NT2/D1 (cell line): ENCODE data around the gene ARHGAP28.

Source experiments
- DNase-seq: peaks from one replicate; pipeline ENCODE4 v3.0.0-alpha.2; 2011; ENCODE audit warnings: low read depth, low spot score
- H3K27me3 ChIP-seq: 2 replicates; pipeline ENCODE4 v1.6.0; 2011; ENCODE audit warnings: mild to moderate bottlenecking; ENCODE audit not compliant: insufficient read length, insufficient read depth
- H3K36me3 ChIP-seq: 2 replicates; pipeline ENCODE4 v1.6.1; 2011; ENCODE audit warnings: mild to moderate bottlenecking, low read length, mixed read lengths; ENCODE audit not compliant: insufficient read depth, insufficient read length
- H3K4me1 ChIP-seq: 2 replicates; pipeline ENCODE4 v1.5.1; 2011; ENCODE audit not compliant: insufficient read depth, insufficient read length
- H3K4me3 ChIP-seq: 2 replicates; pipeline ENCODE4 v1.5.1; 2011; ENCODE audit warnings: low read depth; ENCODE audit not compliant: insufficient read length
- H3K9ac ChIP-seq: 2 replicates; pipeline ENCODE4 v1.6.0; 2011; ENCODE audit warnings: low read depth; ENCODE audit not compliant: insufficient read length
- H3K9me3 ChIP-seq: 2 replicates; pipeline ENCODE4 v1.5.1; 2011; ENCODE audit warnings: mild to moderate bottlenecking, low read length; ENCODE audit not compliant: insufficient read depth
- SUZ12 ChIP-seq: IDR thresholded peaks from 2 replicates; pipeline ENCODE4 v1.6.1; 2011; ENCODE audit not compliant: insufficient read length, insufficient read depth; ENCODE audit errors: extremely low read depth
- YY1 ChIP-seq: IDR thresholded peaks from 2 replicates; pipeline ENCODE4 v1.6.1; 2011; ENCODE audit not compliant: insufficient read length, insufficient read depth
- ZNF274 ChIP-seq: IDR thresholded peaks from 2 replicates; pipeline ENCODE4 v1.6.1; 2011; ENCODE audit warnings: mild to moderate bottlenecking, low read depth, low read length

Gene ARHGAP28

DNA sequence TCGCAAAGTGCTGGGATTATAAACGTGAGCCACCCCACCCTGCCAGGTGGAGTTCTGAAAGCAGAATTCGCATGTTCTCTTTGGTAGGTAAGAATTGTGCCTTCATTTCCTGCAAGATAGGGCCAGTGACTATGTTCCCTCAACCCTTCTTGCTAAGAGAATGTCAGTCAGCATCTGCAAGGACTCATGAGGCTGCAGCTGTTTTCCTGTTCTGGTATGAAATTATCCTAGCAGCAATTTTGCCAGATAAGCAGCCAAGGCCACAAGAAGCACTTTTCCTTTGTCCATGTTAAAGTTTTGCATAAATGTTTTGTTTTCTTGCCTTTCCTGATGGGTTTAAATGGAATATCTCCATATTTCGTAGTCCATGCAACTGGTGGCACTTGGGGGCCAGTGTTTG, 6.8 kb upstream of the ARHGAP28 start:
- no peak overlapping the region for H3K4me3 ChIP-seq
- TF ChIP-seq YY1 = no peak
- TF ChIP-seq SUZ12 = no peak
- no peak for TF ChIP-seq ZNF274
- no peaks in the 10 kb centered on the region for H3K4me1 ChIP-seq
- no peaks in the 10 kb centered on the region for H3K9me3 ChIP-seq
- no peak overlapping the region for H3K9ac ChIP-seq
- no peaks in the 10 kb centered on the region for H3K36me3 ChIP-seq
- DNase-seq = no peak
- H3K27me3 ChIP-seq = no peaks in the 10 kb centered on the region

DNA sequence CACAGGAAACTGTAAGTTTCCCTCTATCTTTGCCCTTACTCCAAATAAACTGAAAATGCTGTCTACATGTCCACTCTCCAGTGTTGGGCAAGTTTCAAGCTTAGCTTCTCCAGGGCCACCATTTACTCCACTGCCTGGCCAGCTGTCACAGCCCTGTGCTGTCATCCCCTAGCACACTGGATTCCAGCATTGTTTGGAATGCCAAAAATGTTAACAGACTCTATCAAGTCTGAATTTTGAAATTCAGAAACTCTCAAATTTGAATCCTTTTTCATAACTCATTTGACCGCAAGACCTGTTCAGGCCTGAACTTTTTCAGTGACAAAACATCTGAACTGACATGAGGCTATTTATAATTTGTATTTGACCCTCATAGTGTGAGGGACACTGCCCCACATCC, 5.2 kb upstream of the ARHGAP28 start:
- Histone ChIP-seq H3K4me1 (no peaks in the 10 kb centered on the region), H3K9ac (no peak overlapping the region), H3K27me3 (no peaks in the 10 kb centered on the region), H3K36me3 (no peaks in the 10 kb centered on the region), H3K4me3 (no peak overlapping the region), H3K9me3 (no peaks in the 10 kb centered on the region)
- TF ChIP-seq SUZ12 = no peak
- no peak for TF ChIP-seq YY1
- TF ChIP-seq ZNF274 = no peak
- no peak for DNase-seq

DNA sequence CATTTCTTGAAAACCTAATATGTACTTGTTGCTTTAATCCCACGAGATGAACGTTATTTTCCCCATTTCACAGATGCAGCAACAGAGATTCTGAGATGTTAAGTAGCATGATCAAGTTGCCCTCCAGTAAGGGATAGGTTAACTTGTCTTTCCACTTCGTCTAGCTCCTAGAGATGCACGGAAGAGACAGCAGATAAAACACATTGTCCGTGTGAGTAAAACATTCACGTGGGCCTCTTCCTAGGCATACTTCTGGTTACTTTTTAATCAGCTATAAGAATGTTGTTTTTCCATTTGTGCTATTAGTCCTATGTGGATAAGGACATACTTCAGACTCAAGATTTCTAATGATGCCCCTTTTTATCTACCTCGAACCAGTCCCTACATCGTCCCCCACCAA, 1.2 kb upstream of the ARHGAP28 start:
- TF ChIP-seq YY1 (no peak), ZNF274 (no peak), SUZ12 (no peak)
- H3K9ac ChIP-seq = peak overlapping the region; percentile 70
- H3K4me1 ChIP-seq = no peaks in the 10 kb centered on the region
- DNase-seq = no peak
- no peaks in the 10 kb centered on the region for H3K36me3 ChIP-seq
- no peaks in the 10 kb centered on the region for H3K27me3 ChIP-seq
- no peaks in the 10 kb centered on the region for H3K9me3 ChIP-seq
- H3K4me3 ChIP-seq = peak overlapping the region; percentile 68

DNA sequence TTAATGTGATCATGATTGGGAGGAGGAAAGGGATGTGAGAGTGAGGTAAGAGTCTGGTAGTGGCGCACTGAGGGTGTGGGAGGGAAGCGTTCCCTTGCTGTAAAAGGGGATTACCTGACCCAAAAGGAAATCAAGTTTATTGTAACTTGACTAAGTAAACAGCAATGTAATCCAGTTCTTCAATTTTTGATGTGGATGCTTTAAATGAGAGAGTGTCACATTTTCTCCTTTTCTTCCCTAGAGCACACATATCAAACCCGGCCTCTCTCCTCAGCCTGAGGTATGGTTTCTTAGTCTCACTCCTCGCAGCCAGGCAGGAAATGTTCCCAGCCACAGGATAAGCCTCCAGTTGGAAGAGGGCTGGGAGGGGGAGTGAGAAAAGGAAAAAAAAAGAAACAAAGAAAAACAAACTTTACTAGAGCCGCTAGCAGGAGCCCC, 688 bp upstream of the ARHGAP28 start:
- peak overlapping the region; percentile 70 for H3K9ac ChIP-seq
- no peak for TF ChIP-seq ZNF274
- no peak for TF ChIP-seq YY1
- TF ChIP-seq SUZ12 = no peak
- H3K9me3 ChIP-seq = no peaks in the 10 kb centered on the region
- no peaks in the 10 kb centered on the region for H3K27me3 ChIP-seq
- DNase-seq = no peak
- H3K4me3 ChIP-seq = peak overlapping the region; percentile 68
- H3K4me1 ChIP-seq = no peaks in the 10 kb centered on the region
- no peaks in the 10 kb centered on the region for H3K36me3 ChIP-seq

DNA sequence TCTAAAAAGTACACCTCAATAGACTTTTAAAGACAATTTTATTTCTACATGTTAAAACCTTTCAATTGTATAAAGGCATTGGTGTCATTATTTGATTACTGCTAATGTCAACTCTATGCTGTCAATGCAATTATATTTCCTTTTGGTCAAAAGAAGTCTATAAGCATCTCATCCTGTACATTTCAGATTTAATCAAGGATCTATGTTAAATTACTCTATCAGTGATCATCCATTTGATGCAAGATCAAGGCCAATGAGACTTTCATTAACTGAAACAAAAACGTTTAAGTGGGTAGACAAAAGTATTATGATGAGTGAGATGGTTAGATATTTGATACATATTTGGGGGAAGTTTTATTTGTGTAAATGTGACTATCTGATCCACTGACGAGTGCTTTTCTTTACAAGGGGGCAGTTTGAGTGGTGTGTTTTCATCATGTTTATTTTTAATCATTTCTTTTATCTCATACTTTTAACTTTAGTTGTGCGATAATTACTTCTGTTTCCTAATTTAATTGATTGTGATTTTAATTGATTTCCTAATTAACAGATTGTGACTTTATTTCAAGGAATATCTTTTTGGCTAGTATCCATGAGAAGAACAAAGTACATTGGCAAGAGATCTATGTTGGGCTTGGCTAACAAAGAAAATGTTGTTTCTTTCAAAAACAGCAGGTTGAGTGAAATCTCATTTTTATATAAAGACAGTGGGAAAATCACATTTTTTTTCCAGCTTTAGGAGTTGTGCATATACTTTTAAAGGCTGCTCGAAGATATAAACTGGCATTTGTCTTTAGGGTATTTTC, 1.1 kb downstream of the ARHGAP28 start:
- no peak for DNase-seq
- H3K4me3 ChIP-seq = peak overlapping the region; percentile 19
- no peaks in the 10 kb centered on the region for H3K4me1 ChIP-seq
- H3K9ac ChIP-seq = peak overlapping the region; percentile 70
- H3K9me3 ChIP-seq = no peaks in the 10 kb centered on the region
- H3K36me3 ChIP-seq = no peaks in the 10 kb centered on the region
- no peak for TF ChIP-seq YY1
- no peak for TF ChIP-seq ZNF274
- TF ChIP-seq SUZ12 = no peak
- H3K27me3 ChIP-seq = no peaks in the 10 kb centered on the region

- H3K9me3 ChIP-seq = no peaks in the 10 kb centered on the region
- no peak overlapping the region for H3K9ac ChIP-seq
- TF ChIP-seq SUZ12 = no peak
- no peak for TF ChIP-seq YY1
- no peak for TF ChIP-seq ZNF274
- H3K36me3 ChIP-seq = no peaks in the 10 kb centered on the region
- DNase-seq = no peak
- no peaks in the 10 kb centered on the region for H3K27me3 ChIP-seq
- no peak overlapping the region for H3K4me3 ChIP-seq
- no peaks in the 10 kb centered on the region for H3K4me1 ChIP-seq
These were observed 1.7 kb downstream of the ARHGAP28 start for GRCh38 chr18:6731222-6731596.

GRCh38 chr18:6732952-6733351, 3.4 kb downstream of the ARHGAP28 start:
- H3K4me3 ChIP-seq = no peak overlapping the region
- no peaks in the 10 kb centered on the region for H3K4me1 ChIP-seq
- no peaks in the 10 kb centered on the region for H3K27me3 ChIP-seq
- TF ChIP-seq ZNF274 = no peak
- no peak for TF ChIP-seq YY1
- TF ChIP-seq SUZ12 = no peak
- no peak overlapping the region for H3K9ac ChIP-seq
- no peak for DNase-seq
- no peaks in the 10 kb centered on the region for H3K9me3 ChIP-seq
- H3K36me3 ChIP-seq = no peaks in the 10 kb centered on the region
